Measurements from ENCODE around the gene POLR1G.
"Not testable (repeated sequence)": the region's sequence is repeated elsewhere in the genome, so short reads cannot be mapped to it uniquely, and the experiment has no call there.

The POLR1G gene

DNA sequence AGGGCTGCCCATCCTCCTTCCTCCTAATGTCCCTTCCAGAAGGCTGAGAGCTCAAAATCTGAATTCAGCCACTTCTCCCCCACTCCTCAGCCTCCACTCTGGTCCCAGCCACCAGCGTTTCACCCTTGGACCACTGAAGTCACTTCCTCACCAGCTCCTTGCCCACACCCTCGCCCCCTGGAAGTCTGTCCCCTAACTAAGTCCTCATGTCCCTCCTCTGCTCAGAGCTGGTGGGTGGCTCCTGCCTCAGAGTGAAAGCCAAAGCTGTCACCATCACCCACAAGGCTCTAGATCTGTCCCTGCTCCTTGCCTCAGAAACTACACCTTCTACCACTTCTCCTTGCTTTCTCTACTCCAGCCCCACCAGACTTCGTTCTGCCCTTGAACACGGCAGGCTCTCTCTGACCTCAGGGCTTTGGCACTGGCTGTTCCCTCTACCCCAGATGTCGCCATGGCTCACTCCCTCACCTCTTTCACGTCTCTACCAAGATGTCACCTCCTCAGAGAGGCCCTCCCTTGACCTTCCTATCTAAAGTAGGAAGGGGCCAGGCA is 15.6 kb downstream of the POLR1G start:
- no peak for DNase-seq (ENCODE audit: low spot score)

DNA sequence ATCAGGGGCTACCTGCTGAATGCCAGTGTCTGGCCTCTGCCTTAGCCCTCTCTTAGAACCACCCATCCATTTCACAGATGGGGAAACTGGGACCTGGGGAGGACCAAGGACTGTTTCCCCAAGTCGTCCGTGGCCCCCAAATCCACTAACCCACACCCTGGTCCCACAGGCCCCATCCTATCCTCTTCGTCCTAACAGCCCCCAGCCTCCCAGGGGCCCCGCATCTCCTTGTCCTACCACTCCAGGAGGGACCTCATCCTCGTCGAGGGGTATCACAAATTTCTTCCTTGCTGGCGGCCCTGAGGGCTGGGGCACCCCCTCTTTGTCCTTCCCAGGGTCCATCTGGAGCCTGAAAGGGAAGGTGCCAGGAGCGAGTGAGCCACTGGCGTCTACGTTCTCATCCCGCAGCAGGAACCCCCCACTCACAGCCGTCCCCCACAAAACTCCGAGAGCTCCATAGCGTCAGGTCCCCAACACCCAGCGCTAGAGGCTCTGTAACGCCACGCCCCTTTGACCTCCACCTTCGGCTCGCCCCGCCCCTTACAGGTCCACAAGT is 16.7 kb downstream of the POLR1G start:
- DNase-seq (ENCODE audit: low spot score), result no peak

DNA sequence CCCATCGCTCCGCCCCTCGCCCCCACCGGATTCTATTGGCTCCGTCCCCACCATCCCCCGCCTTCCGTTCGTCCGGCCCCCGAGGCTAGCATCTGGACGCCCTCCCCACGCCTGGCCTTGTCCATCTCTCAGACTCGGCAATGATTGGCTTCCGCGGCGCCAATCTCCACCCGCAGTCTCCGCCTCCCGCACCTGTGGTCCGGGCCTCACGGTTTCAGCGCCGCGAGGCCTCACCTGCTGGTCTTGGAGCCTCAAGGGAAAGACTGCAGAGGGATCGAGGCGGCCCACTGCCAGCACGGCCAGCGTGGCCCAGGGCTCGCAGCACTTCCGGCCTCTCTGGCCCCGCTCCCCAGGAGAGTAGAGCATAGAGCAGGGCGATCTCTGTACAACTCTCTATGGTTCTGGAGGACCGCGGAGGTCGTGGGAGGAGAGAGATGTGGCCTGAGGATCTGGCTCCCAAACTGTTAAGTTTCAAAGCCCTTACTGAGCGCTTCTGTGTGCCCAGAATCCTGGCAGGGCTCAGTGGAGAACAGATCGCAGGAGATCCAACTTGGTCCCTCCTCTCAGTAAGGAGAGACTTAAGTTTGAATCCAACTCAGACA is 17.2 kb downstream of the POLR1G start, which contains the start of gene ERCC1:
Gene ERCC1, minus strand, starts transcription at position 329 of the 602 bp plus-strand sequence. CDS start 543 bp downstream, outside the sequence.
- peak; percentile 93 for DNase-seq (ENCODE audit: low spot score)

DNA sequence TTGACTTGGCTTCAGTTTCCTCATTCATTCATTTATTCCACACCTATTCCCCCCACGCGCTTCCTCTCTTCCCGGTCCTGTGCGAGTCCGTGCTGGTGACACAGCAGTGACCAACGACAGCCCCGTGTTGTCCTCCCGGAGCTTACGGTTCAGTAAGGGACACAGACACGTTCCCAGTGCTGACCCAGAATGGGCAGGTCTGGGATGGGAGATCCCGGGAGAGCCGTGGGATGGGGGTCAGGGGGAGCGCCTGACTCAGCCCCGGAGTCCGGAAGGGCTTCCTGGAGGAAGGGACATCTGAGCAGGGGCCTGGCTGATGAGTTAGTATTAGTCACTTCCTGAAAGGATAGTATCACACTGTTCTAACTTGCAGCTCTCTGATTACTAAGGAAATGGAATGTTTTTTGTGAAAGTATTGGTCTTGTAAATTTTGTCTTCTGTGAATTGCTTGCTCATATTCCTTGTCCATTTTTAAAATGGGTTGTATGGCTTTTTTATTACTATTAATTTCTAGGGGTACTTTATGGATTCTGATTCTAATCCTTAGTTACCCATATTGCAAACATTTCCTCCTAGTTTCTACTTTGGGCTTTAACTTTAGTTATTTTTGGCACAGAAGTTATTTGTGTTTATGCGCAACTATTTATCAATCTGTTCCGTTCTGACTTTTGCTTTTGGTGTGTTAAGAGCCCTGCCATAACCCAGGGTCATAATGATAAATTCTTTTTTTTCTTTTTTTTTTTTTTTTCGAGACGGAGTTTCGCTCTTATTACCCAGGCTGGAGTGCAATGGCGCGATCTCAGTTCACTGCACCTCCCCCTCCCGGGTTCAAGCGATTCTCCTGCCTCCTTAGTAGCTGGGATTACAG is 18.0 kb downstream of the POLR1G start:
- no peak for DNase-seq (ENCODE audit: low spot score)

DNA sequence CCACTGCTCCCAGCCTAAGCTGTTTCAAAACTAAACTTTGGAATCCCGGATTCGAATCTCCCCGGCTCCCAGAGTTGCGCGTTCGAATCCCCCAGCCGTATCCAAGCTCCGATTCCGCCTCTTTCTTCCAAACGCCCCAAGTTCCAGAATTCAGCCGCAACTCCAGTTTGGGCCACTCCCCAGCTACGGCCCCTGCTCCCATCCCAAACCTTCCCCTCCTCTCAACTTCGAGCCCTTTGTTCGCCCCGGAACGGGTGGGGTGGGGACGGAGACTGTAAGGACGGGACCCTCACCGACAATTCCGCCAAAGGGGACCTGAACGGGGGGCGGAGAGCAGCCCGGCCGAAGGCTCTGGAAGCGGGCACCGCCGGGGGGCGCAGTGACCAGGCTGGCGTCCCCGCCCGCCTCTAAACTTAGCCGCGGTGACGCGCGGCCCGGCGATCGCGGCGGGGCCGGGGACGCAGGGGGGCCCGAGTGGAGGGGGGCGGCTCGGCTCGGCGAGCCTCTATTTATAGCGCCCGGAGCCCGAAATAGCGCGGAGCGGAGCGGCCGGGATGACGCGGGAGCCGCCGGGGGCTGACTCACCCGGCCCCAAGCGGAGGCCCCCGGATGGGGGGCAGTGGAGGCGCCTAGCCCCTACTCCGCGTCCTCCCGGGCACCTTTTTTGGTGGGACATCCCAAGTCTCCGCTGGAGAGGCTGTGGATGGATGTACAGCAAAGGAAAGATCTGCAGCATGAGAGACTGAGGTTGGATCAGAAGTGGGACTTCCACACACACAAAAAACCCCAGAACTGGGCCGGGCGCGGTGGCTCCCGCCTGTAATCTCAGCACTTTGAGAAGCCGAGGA is 22.2 kb downstream of the POLR1G start:
- DNase-seq (ENCODE audit: low spot score), result no peak

DNA sequence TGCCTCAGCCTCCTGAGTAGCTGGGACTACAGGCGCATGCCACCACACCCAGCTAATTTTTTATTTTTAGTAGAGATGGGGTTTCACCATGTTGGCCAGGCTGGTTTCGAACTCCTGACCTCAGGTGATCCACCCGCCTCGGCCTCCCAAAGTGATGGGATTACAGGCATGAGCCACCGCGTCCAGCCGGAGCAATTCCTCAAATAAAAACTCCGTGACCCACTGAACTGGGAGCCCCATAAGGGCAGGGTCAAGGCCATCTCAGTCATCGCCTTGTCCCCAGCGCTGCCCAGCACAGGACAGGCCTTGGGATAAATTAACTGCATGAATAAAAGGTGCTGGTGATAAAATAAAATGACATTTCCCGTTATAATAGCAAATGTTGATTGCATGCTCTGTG is 23.5 kb downstream of the POLR1G start:
- not testable (repeated sequence) for DNase-seq (ENCODE audit: low spot score)

DNA sequence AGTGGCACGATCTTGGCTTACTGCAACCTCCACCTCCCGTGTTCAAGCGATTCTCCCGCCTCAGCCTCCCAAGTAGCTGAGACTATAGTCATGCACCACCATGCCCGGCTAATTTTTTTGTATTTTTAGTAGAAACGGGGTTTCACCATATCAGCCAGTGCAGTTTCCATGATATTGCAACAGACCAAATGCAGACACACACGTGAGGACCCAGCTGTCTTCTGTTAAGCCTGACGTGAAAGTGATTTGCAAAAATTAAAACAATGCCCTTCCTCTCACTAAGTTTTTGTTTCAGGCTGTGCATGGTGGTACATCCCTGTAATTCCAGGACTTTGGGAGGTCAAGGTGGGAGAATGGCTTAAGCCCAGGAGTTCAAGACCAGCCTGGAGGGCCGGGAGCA is 24.6 kb downstream of the POLR1G start:
- not testable (repeated sequence) for DNase-seq (ENCODE audit: low spot score)

DNA sequence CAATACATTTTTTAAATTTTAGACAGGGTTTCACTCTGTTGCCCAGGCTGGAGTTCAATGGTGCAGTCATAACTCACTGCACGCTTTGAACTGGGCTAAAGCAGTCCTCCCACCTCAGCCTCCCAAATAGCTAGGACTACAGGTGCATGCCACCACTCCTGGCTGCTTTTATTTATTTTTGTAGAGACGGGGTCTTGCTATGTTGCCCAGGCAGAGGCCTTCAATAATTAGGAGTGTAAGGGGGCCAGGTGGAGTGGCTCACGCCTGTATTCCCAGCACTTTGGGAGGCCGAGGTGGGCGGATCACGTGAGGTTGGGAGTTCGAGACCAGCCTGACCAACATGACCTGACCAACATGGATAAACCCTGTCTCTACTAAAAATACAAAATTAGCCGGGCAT is 26.1 kb downstream of the POLR1G start:
- DNase-seq (ENCODE audit: low spot score), result not testable (repeated sequence)

DNA sequence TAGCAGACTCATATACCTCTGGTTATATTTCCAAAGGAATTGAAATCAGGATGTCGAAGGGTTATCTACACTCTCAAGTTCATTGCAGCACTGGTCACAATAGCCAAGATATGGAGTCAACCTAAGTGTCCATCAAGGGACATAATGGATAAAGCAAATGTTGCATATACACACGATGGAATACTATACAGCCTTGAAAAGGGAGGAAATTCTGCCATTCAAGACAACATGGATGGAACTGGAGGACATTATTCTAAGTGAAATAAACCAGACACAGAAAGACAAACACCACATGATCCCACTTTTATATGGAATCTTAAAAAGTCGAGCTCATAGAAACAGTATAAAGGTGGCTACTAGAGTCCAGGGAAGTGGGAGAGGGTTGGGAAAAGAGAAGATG is 30.9 kb downstream of the POLR1G start:
- DNase-seq (ENCODE audit: low spot score), result no peak

DNA sequence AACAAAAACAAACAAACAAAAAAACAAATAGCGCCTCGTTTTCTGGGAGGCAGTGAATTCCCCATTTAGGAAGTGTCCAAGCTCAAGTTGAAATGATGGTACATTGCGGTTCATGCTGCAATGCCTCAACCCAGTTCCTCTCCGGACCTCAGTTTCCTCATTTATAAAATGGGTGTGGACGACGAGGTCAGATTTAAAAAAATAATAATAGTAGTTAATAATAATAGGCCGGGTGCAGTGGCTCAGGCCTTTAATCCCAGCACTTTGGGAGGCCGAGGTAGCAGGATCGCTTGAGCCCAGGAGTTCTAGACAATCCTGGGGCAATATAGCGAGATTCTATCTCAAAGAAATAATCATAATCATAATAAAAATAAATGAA is 32.7 kb downstream of the POLR1G start:
- DNase-seq (ENCODE audit: low spot score), result no peak

DNA sequence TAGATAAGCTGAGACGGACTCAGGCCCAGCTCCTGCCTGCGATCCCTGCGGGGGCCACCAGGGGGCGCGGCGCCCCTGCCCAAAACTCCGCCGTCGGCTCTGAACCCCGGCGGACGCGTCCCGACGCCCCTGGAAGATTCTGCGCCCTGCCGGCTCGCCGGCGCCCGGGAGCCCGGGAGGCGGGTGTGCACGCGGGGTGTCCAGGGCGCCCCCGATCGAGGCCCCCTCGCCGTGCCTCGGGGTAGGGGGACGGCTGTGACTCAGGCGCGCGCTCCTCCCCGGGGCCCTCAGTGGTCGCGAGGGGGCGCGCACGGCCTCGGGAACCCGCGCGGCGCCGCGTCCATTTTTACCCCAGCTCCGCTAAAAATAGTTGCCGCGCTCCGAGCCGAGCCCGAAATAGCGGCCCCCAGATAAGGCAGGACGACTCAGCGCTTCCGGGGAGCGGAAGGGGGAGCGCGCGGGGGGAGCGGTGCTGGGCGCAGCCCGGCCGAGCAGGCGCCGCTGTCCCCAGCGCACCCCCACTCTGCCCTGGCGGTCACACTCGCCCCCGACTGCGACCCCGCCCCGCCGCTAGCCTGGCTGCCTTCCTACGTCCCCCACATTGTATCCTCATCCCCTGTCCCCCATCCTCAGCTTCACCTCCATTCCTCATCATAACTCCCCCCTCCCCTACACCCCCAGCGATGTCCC is 33.3 kb downstream of the POLR1G start:
- no peak for DNase-seq (ENCODE audit: low spot score)

DNA sequence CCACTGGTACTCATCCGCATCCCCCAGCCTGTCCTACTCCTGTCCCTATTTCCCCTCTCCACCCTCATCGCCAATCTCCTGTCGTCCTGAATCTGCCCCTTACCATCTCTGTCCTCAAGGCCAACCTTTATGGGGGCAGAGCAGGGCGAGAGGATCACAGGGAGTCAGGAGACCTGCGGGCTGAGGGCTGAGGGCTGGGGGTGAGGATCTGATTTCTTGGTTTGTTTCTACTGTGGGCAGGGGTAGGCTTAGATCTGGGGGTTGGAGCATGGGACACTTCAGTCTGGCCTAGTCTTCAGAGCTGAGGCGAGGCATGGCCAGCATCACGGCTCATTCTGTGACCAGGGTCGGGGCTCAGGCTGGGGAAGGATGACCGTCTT is 33.8 kb downstream of the POLR1G start:
- DNase-seq (ENCODE audit: low spot score), result no peak

DNA sequence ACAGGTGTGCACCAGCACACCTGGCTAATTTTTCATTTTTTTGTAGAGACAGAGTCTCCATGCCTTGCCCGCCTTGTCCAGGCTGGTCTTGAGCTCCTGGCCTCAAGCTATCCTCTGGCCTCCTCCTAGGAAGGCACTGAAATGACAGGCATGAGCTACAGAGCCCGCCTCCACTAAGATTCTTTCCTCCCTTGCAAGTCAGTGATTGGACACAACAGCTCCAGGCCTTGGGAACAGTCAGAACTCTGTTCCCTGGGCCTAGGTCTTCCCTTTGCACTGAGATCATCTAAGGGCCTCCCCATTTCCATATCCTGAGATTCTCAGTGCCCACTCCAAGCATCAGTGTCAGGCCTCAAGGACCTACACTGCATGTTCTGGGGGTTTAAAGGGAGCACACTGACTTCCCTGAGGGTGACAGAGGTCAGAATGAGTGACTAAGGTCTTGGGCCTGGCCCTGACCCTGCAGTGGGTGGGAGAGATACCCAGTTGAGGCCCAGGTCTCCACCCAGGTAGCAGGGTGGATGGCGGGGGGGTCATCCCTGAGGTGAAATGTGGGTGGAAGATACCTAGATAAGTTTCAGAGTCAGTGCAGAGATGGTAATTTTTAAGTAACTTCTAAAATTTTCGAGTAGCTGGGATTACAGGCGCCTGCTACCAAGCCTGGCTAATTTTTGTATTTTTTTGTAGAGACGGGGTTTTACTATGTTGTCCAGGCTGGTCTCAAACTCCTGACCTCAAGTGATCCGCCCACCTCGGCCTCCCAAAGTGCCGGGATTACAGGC is 34.6 kb downstream of the POLR1G start:
- no peak for DNase-seq (ENCODE audit: low spot score)

DNA sequence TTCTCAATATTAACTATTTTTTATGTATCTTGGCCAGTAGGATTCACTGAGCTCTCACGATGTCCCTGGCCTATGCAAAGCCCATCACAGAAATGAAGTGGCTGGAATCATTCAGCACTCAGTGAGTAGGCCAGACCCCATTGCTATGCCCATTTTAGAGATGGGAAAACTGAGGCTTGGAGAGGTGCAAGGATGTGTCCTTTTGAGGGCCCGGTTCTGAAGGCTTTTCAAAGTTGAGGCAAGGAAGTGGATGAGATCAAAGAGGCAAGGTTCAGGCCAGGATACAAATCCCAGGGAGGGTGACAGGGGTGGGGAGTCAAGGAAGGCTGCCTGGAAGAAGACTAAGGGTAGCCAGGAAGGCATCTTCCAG is 35.9 kb downstream of the POLR1G start:
- no peak for DNase-seq (ENCODE audit: low spot score)

DNA sequence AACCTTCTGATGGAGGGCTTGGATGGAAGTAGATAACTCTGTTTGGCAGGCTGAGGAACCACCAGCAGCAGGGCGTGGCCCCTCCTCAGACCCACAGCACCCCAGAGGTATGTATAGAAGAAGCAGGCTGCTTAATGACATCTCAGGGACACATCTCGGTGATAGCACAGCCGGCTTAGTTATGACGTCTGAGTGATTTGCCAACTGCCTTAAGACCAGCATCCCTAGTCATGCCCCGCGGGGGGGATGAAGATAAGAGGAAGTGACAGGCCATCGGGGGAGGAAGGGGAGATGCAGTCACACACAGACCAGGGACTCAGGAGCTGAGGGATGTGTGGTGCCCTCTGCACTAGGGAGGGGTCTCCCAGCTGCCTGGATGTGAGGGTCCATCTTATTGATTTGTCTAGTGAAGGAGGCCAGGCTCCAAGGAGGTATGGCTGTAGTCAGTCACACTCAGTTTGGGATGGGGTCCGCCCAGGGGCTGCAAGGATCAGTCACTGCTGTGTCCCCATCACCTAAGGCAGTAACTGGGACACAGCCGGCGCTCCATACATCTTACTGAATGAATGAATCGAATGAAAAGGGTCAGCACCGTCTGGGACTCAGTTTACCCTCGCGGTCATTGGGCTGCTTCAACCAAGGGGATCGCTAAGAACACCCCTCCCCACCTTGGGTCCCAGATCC is 36.5 kb downstream of the POLR1G start:
- DNase-seq (ENCODE audit: low spot score), result peak; percentile 77

DNA sequence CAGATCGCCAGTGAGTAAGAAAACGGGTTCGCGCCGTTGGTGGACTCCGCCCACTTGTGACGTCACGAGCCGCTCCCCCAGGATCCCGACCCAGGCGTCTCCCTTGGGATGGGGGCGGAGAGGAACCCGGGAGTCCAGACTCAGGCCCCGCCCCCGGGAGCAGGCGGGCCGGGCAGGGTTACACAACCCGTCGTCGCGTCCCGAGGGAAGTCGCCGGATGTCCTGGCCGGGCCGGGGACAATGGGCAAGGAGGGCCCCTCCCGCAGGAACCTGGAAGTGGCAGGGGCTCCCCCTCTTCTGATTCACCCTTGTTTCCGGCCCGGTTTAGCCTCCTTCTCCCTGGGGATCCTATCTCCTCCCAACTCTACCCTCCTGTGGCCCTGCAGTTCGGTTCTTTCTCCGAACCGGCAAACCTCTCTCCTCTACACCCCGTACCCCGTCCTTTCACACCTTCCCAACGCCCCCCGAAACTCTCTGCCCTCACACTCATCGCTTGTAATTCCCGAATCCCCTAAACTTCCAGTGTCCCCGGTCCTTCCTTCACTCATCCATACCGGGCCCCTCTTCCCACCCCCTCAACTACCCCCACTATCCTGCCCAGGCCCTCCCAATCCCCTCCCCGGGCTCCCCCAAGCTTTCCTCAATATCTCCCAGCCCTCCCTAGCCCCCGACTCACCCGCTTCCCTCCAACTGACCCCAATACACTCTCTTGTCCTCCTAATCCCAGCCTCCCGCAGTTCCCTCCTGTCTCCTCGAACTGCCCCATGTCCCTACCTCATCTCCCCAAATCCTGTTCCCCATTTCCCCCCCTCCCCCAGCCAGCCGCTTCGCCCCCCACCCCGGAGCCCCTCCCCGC is 37.2 kb downstream of the POLR1G start:
- no peak for DNase-seq (ENCODE audit: low spot score)

DNA sequence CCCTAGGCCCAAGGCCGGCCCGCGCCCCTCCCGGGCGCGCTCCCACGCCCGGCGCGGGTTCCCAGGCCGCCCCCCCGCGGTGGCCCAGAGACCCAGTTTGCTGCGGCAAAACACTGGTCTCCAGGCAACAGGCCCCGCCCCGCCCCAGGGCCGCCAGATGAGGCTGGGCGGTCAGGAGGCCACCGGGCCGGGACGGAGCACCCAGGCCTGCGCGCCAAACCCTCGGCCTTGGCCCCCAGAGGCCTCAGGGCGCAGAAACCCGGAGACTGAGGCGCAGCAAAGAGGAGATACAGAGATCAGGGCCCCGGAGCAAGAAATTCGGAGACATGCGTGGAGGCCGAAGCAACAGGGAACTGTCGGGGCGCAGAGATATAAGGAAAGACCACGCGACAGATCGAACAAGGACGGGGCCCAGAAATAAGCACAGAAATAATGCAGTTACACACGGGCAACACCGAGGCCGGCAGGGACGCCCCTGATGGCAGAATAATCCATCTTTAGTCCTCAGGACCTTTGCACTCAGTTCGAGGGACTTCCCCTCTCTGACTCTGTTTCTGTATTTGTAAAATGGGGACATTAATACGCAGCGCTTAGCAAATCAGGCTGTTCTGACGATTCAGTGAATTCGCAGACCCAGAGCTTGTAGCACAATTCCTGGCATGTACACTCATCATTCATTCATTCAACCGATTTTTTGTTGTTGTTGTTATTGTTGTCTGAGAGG is 38.0 kb downstream of the POLR1G start:
- DNase-seq (ENCODE audit: low spot score), result peak; percentile 79

DNA sequence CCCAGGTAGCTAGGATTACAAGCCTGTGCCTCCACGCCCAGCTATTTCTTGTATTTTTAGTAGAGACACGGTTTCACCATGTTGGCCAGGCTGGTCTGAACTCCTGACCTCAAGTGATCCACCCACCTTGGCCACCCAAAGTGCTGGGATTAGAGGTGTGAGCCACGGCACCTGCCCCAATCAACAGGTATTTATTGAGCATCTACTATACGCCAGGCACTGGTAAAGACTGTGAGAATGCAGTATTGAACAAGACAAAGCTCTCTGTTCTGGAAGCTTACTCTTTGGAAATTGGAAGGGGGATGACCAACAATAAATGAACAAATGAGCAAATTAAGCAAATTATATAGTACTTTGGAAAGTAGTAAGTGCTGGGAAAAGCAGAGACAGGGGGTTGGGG is 38.7 kb downstream of the POLR1G start:
- no peak for DNase-seq (ENCODE audit: low spot score)
